Fibroblast of the aortic adventitia (primary cell): ENCODE results near the gene CSRP2. TPM values are rescaled to one million over a fixed set of nuclear protein-coding genes. Genes with fewer than 3 reads are reported as not detected.

Experiments
- DNase-seq: peaks from one replicate; pipeline ENCODE4 v3.0.0-alpha.2; 2010; ENCODE audit warnings: low read depth
- H3K4me3 ChIP-seq: 2 replicates; pipeline ENCODE4 v1.5.1; 2011; ENCODE audit warnings: low read depth, mild to moderate bottlenecking, control low read depth, low read length, moderate library complexity
- total RNA-seq: library from RNA; depleted of rRNA; stranded (reverse); fragments of >200 nt; gene quantifications from 2 replicates; pipeline ENCODE4 v1.2.3, GENCODE V29; 2012; ENCODE audit warnings: low replicate concordance
- TF ChIP-seq, protein P1 (sequence below): IDR thresholded peaks from 2 replicates; pipeline ENCODE4 v1.5.1; 2011; ENCODE audit warnings: mild to moderate bottlenecking, low read length, control low read depth, inconsistent platforms; ENCODE audit not compliant: insufficient read depth

Gene CSRP2
- total RNA-seq, 1 donor = 6.1 TPM

DNA sequence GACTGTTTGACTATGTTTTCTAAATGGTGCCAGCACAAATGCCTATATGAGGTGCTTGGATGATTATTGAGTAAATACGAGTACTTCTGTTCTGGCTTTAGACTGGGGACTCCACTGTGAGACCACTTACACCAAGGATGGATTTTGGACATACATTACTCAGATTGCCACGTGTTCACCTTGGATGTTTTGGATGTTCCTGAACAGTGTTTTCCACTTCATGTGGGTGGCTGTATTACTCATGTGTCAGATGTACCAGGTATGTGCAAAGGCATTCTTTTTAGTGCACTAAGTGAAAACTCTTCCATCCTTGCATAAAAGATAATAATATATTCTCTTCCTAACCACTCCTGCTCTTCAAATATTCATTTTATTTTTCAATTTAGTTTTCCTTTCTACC is 30.7 kb downstream of the CSRP2 start:
- H3K4me3 ChIP-seq = no peak overlapping the region
- TF ChIP-seq, protein P1, sequence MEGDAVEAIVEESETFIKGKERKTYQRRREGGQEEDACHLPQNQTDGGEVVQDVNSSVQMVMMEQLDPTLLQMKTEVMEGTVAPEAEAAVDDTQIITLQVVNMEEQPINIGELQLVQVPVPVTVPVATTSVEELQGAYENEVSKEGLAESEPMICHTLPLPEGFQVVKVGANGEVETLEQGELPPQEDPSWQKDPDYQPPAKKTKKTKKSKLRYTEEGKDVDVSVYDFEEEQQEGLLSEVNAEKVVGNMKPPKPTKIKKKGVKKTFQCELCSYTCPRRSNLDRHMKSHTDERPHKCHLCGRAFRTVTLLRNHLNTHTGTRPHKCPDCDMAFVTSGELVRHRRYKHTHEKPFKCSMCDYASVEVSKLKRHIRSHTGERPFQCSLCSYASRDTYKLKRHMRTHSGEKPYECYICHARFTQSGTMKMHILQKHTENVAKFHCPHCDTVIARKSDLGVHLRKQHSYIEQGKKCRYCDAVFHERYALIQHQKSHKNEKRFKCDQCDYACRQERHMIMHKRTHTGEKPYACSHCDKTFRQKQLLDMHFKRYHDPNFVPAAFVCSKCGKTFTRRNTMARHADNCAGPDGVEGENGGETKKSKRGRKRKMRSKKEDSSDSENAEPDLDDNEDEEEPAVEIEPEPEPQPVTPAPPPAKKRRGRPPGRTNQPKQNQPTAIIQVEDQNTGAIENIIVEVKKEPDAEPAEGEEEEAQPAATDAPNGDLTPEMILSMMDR = no peak
- no peak for DNase-seq

DNA sequence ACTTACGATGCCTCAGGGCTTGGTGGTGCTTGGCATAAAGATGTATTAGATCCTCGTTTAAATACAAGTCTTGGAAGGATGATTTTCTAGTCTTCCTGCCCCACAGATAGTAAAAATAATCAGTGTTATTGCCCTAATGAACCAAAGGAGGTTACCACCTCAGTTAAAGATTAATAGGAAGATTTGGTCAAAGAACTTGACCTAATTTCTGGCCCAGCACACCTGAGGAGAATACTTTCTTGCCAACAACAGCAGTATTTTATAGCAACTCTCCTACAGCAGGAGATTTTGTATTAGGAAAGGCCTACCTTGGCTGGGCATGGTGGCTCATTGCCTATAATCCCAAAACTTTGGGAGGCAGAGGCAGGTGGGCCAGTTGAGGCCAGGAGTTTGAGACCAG is 31.6 kb downstream of the CSRP2 start:
- TF ChIP-seq, protein P1 = no peak
- DNase-seq = no peak
- no peak overlapping the region for H3K4me3 ChIP-seq

DNA sequence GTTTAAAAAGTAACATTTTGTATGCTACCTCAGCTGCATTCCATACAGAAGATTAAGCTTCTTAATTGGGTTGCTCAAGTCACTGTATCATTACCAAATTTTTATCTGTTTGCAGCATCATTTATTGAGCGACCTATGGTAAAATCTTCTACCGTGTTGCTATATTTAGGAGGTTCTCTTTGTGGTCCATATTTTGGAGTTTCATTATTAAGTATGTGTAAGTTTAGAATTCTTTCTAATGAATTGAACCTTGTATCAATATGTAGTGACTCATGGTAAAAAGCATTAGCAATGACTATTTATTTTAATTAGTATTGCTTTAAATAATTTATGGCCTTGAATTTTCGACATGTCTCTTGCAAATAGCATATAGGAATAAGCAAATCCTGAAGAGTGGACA is 42.2 kb downstream of the CSRP2 start:
- DNase-seq = no peak
- TF ChIP-seq, protein P1 = no peak
- H3K4me3 ChIP-seq = no peak overlapping the region

DNA sequence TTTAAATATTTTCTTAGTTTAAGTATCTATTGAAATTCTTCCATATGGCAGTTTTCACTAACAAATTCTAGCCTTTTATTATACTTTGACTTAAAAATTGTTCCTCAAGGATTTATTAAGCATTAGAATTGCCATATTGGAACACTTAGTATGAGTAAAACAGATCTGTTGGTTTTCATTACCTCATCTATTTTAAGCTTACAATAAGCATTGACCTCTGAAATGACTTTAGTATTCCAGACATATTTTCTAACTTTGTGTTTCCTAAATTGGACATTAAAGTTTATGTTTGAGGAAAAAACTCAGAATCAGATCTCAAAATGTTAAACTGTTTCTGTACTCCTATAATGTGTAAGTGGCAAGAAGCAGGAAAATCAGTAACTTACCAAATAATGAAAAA is 48.4 kb downstream of the CSRP2 start:
- peak; percentile 15 for DNase-seq
- H3K4me3 ChIP-seq = no peak overlapping the region
- TF ChIP-seq, protein P1 = no peak

DNA sequence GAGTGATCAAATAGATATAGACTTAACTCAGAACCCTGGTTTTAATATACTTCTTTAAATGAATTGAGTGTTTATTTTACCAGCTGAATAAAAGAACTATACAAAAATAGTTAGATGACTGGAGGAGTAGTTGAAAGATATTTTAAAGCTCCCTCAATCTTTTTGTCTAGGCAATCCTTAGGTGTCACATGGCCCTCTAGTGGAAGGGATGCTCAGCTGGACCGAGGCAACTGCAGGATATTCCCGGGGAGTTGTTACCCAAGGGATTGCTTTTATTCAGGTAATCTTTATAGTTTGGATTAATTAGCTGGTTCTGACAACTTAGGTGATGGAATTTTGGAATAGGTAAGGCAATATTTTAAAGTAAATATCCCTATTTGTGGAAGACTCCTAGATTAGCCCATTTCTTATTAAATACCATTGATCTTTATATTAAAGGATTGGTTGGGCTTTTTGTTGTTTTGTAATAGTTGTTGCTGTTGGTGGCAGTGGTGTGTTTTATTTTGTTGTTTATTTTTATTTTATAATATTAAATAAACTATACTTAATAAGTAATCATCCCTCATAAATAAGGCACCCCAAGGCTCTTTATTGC is 57.8 kb downstream of the CSRP2 start:
- no peak overlapping the region for H3K4me3 ChIP-seq
- TF ChIP-seq, protein P1 = peak; percentile 76
- DNase-seq = peak; percentile 52

DNA sequence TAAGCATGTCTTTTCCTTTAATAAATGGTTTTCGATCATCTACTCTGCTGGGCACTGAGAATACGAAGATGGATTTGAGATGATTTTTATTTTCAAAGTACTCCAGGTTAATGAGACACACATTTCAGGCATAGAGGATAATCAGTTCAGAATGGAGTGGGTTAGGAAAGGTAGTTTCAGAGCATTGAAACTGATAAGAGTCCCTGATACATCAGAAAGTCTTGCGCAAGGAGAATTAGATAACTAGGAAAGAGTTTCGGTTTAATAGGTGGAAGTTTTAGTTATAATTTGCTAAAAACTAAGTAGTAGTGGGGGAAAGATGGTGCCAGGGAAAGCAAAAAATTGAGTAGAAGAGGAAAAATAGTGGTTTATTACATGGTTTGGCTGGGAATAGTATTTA is 64.8 kb downstream of the CSRP2 start:
- no peak for DNase-seq
- no peak overlapping the region for H3K4me3 ChIP-seq
- TF ChIP-seq, protein P1 = no peak

DNA sequence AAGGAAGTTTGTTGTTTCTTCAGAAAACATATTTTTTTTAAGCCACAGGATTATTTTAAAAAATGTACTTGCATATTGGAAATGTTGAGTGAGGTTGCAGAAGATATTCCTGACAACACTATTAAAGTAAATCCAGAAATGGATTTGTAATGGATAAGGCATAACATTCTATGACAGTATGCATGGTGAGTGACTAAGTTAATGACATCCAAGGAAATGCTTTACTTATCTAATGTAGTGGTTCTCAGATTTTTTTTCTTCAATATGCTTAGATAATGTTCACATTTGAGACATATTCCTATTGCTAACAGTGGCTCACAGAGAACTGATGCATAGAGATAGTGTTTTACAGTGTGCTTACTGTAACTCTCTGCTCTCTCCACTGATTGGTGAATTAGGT is 65.6 kb downstream of the CSRP2 start:
- H3K4me3 ChIP-seq = no peak overlapping the region
- TF ChIP-seq, protein P1 = no peak
- peak; percentile 13 for DNase-seq
